Esophagus squamous epithelium (tissue), 5 donors: ENCODE results near the gene SPEG. TPM values are rescaled to one million over a fixed set of nuclear protein-coding genes. Genes with fewer than 3 reads are reported as not detected.
"Not testable (repeated sequence)": the region's sequence is repeated elsewhere in the genome, so short reads cannot be mapped to it uniquely, and the experiment has no call there.

Experiments
- DNase-seq: peaks from one replicate; lab custom pipeline; 2025; lab: John Stamatoyannopoulos, UW
- H3K27ac ChIP-seq, 4 donors: fragments of 200-600 bp; sonication (generic); one replicate each; pipeline ENCODE4 v1.5.1; 2016 to 2019; ENCODE audit warnings: mild to moderate bottlenecking in 1 of 4
- H3K27me3 ChIP-seq, 4 donors: fragments of 200-600 bp; sonication (generic); 1 replicate in 3 of 4; 2 replicates in 1 of 4; pipeline versions ENCODE4 v1.5.1 to v1.6.0; 2017 to 2021; ENCODE audit warnings: antibody characterized with exemption in 1 of 4
- H3K36me3 ChIP-seq, 3 donors: fragments of 200-600 bp; sonication (generic); one replicate each; pipeline ENCODE4 v1.5.1; 2016 to 2019
- H3K4me1 ChIP-seq, 3 donors: fragments of 200-600 bp; sonication (generic); one replicate each; pipeline ENCODE4 v1.5.1; 2017 to 2019
- H3K4me3 ChIP-seq, 4 donors: fragments of 200-600 bp; sonication (generic); 1 replicate in 3 of 4; 2 replicates in 1 of 4; pipeline ENCODE4 v1.5.1; 2016 to 2019; ENCODE audit warnings: mild to moderate bottlenecking in 2 of 4, moderate library complexity in 1 of 4
- H3K9me3 ChIP-seq, 3 donors: fragments of 200-600 bp; sonication (generic); one replicate each; pipeline ENCODE4 v1.5.1; 2016 to 2019
- POLR2A ChIP-seq, 4 donors: fragments of 450-650 bp; IDR thresholded peaks; one replicate each; pipeline ENCODE4 v1.6.1; 2017; ENCODE audit warnings: antibody characterized with exemption in 4 of 4, mild to moderate bottlenecking in 4 of 4, moderate library complexity in 3 of 4
- WGBS, 2 donors: methylation state at CpG; one replicate each; pipeline ENCODE4 v1.1.5; 2018; 5-methylcytosine and 5-hydroxymethylcytosine counted together
- intact Hi-C: fragments of 100-400 bp; cut with DNase I; formaldehyde crosslinking; loops from one replicate; pipeline ENCODE4 v1.15.0; 2022
- total RNA-seq, 4 donors: library from RNA; depleted of rRNA; stranded (reverse); fragments of >200 nt; gene quantifications; one replicate each; pipeline ENCODE4 v1.1.0, GENCODE V29; 2016
- TF ChIP-seq, protein P1 (sequence below), 6 experiments: fragments of 450-650 bp in 4 of 6; fragments of 200-600 bp in 2 of 6; sonication (generic) in 2 of 6; IDR thresholded peaks; one replicate each; pipeline ENCODE4 v1.5.1; 2016 to 2019; ENCODE audit warnings: antibody characterized with exemption in 6 of 6, mild to moderate bottlenecking in 4 of 6, moderate library complexity in 4 of 6
- donor health status: DM: yes; HTN: yes; CAD: no.

Gene SPEG
- total RNA-seq, 4 donors from 2014 or later, result 3.8 to 29.0 (median 5.0) TPM

GRCh38 chr2:219404954-219405353 lies 29.7 kb upstream of the SPEG start:
- Histone ChIP-seq H3K36me3 (no peaks in the 10 kb centered on the region), H3K4me3 (no peak overlapping the region), H3K9me3 (no peaks in the 10 kb centered on the region), H3K4me1 (peaks cover 0 to 8% (median 2%) of the 10 kb centered on the region in 3 donors), H3K27me3 (peaks cover 0 to 32% (median 0%) of the 10 kb centered on the region in 4 donors), H3K27ac (peak overlapping the region; percentile 49 to 90 (median 82))
- WGBS, 2 donors, result 83% methylated on average over 1 of the region's 7 CpGs; no CpG with 5 or more reads in 1 of the 2 donors
- TF ChIP-seq, protein P1, sequence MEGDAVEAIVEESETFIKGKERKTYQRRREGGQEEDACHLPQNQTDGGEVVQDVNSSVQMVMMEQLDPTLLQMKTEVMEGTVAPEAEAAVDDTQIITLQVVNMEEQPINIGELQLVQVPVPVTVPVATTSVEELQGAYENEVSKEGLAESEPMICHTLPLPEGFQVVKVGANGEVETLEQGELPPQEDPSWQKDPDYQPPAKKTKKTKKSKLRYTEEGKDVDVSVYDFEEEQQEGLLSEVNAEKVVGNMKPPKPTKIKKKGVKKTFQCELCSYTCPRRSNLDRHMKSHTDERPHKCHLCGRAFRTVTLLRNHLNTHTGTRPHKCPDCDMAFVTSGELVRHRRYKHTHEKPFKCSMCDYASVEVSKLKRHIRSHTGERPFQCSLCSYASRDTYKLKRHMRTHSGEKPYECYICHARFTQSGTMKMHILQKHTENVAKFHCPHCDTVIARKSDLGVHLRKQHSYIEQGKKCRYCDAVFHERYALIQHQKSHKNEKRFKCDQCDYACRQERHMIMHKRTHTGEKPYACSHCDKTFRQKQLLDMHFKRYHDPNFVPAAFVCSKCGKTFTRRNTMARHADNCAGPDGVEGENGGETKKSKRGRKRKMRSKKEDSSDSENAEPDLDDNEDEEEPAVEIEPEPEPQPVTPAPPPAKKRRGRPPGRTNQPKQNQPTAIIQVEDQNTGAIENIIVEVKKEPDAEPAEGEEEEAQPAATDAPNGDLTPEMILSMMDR (IDR thresholded peaks at IDR 0.05), result no peak
- peak in 1 of 4 donors; percentile 28 for TF ChIP-seq POLR2A (IDR thresholded peaks at IDR 0.05)
- DNase-seq, result no peak
- intact Hi-C loops, result loop anchor here (5.0 kb wide), 1 partner anchor 127 kb away; no protein-coding TSS in a partner anchor

DNA sequence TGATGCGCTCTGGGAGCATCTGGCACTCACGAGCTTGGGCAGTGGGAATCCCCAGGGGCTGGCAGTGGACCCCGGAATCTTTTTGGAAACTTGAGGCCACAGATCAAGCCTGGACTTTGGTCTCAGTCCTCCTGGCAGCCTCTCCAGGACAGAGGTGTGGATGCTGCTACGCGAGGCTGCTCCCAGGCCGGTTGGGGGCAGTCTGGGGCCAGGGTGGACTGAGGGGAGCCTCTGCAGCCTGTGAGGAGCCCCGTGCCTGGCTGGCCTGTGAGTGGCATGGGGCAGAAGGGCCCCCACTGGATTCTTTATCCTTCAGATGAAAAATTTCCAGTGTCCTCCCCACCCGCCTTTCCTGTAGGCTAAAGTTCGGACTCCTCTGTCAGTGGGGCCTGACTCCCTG lies 29.2 kb upstream of the SPEG start:
- Histone ChIP-seq H3K4me3 (no peak overlapping the region), H3K9me3 (no peaks in the 10 kb centered on the region), H3K36me3 (no peaks in the 10 kb centered on the region), H3K4me1 (peaks cover 0 to 8% (median 2%) of the 10 kb centered on the region in 3 donors), H3K27ac (peak overlapping the region; percentile 59 to 90 (median 82)), H3K27me3 (peaks cover 0 to 32% (median 0%) of the 10 kb centered on the region in 4 donors)
- WGBS, 2 donors, result 63% methylated on average over 6 of the region's 9 CpGs; no CpG with 5 or more reads in 1 of the 2 donors
- TF ChIP-seq, protein P1 (IDR thresholded peaks at IDR 0.05), result peak in 1 of 6 experiments; percentile 8
- no peak for TF ChIP-seq POLR2A (IDR thresholded peaks at IDR 0.05)
- DNase-seq, result no peak
- intact Hi-C loops, result no loop called here

DNA sequence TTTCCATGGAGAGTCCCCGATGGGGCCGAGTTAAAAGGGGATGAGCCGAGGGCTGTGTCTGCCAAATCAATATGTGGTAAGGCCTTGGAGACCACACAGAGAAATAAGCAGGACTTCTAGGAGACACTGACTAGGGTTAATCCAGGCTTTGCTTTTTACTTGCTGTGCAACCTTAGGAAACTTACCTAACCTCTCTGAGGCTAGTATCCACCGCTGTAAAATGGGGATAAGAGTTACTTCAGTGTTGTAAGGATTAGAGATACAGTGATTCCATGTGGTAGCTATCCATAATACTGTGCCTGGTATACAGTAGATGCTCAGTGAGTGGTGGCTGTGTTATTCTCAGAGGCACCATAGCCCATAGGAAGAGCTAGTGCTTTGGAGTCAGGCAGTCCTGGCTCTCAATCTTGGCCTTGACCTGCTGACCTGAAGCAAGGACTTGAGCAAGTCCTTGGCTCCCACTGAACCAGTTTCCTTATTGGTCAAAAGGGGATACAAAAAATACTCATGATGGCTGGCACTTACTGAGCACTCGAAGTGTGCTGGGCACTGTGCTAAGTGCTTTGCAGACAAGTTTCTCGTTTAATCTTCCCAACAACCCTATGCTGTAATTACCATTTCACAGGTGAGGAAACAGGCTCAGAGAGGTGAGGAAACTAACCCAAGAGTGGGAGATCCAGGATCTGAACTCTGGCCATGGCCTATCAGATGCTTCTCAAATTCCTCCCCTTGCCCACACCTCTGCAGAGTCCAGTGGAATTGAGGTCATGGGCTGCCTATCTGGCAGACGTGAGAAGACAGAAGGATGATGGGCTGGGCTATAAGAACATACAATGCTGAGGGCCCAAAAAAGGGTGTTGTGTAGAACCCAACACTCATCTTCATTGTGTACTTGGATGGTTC lies 28.4 kb upstream of the SPEG start:
- DNase-seq, result no peak
- 76 to 80% methylated on average over 7 of the region's 7 CpGs for WGBS, 2 donors
- H3K27ac ChIP-seq, result peak overlapping the region; percentile 64 to 90 (median 82)
- peaks cover 0 to 8% (median 2%) of the 10 kb centered on the region in 3 donors for H3K4me1 ChIP-seq
- H3K36me3 ChIP-seq, result no peaks in the 10 kb centered on the region
- H3K9me3 ChIP-seq, result no peaks in the 10 kb centered on the region
- no peak overlapping the region for H3K4me3 ChIP-seq
- peaks cover 0 to 35% (median 0%) of the 10 kb centered on the region in 4 donors for H3K27me3 ChIP-seq
- TF ChIP-seq, protein P1 (IDR thresholded peaks at IDR 0.05), result no peak
- no peak for TF ChIP-seq POLR2A (IDR thresholded peaks at IDR 0.05)
- intact Hi-C loops, result no loop called here

- Histone ChIP-seq H3K27ac (peak overlapping the region; percentile 64 to 90 (median 82)), H3K27me3 (peaks cover 0 to 40% (median 0%) of the 10 kb centered on the region in 4 donors), H3K4me1 (peaks cover 0 to 8% (median 2%) of the 10 kb centered on the region in 3 donors), H3K36me3 (no peaks in the 10 kb centered on the region), H3K9me3 (peaks cover 0 to 3% (median 0%) of the 10 kb centered on the region in 3 donors), H3K4me3 (no peak overlapping the region)
- WGBS, 2 donors, result 53 to 81% methylated on average over 3 of the region's 3 CpGs
- no peak for DNase-seq
- TF ChIP-seq POLR2A (IDR thresholded peaks at IDR 0.05), result no peak
- TF ChIP-seq, protein P1 (IDR thresholded peaks at IDR 0.05), result no peak
- intact Hi-C loops, result no loop called here
Measured at GRCh38 chr2:219406861-219407230, 27.8 kb upstream of the SPEG start.

- H3K27ac ChIP-seq, result peak overlapping the region in 3 of 4 donors; percentile 82 to 88 (median 82)
- intact Hi-C loops, H3K4me3 ChIP-seq, H3K9me3 ChIP-seq, H3K4me1 ChIP-seq, DNase-seq, H3K36me3 ChIP-seq: not testable (repeated sequence)
- 48 to 62% methylated on average over 3 to 5 of the region's 5 CpGs for WGBS, 2 donors
- H3K27me3 ChIP-seq, result peaks cover 0 to 45% (median 0%) of the 10 kb centered on the region in 4 donors
Measured at GRCh38 chr2:219407343-219407742, 27.3 kb upstream of the SPEG start.
